ENCODE measurements around the gene SNAP23.

SNAP23 gene

DNA sequence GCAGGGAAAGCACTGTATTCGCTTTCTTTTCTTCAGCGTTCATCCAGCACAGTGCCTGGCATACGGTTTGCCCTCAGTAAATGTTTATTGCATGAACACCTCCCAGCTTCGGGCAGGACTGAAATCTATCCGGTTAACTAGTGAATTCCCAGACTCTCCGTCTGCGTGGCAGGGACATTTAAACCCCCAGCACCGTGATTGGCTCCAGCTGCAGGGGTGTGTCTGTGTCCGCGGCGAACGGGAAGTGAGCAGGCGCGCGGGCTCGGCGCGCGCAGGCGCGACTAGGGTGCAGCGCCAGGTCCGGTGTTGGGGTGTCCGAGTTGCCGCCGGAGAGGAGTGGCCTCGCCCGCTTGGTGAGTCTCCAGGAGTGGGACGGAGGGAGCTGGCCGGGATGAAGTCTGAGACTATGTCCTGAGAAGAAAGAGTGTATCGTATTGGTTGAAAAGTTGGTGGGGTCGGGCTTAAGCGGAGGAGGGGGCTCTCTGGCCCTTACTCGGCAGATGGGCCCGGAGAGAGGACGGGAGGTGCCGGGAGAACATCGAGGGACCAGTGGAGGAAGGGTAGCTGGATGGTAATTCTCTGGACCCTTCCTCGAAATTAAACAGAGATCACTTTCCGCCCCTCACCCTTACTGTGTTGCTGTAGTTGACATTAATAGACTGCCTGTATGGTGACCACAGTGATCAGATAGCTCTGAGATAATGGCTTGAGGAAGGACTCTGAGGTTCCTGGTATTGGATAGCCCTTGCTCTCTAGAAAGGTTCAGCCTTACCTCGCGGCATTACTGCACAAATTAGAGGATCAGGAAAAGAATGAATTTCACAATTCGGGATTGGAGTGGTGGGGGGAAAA lies at the start of gene SNAP23:
Gene SNAP23, plus strand, starts transcription at position 274 of the 852 bp plus-strand sequence. CDS start 16,213 bp downstream, outside the sequence.
- in situ Hi-C loops (cut with MboI; ENCODE audit: low pct_unique_long_range_greater_than_20kb, low sequenced_read_pairs) = no loop called here
- peak; percentile 90 for DNase-seq

DNA sequence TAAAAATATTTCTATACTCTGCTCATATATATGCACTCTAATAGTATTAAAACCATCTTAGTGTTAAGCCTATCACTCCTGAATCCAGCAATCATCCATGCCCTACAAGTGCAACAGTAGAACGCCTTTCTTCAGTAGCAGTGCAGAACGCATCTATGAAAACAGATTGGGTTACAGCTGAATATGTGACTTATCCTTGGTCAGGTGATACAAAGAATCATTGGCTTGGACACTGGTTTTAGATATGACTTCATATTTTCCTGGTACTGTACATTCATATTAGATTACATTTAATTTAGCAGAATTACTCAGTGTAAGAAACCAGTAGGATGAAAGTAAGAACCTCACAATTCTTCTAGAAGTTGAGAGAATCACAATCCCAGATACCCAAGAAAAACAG lies 47.8 kb upstream of the SNAP23 start:
- DNase-seq = no peak
- in situ Hi-C loops (cut with MboI; ENCODE audit: low pct_unique_long_range_greater_than_20kb, low sequenced_read_pairs) = no loop called here

DNA sequence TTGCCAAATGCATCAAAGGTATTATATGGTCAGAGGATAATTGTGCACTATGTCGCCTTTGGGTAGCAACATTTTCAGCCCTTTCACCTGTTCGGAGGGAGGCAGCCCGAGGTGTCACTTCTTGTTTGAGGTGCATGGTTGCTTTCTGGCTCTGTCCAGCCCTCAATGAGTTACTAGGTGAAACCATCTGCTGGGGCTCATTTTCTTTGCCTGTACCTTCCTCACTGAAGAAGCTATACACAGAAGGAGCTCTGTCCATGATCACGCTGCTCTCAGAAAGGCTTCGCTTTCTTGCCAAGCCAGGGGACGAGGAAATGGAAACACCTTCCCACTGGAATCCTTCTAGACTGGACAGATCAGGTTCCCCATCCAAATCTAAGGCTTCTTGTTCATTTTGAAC lies 47.2 kb upstream of the SNAP23 start:
- DNase-seq = no peak
- in situ Hi-C loops (cut with MboI; ENCODE audit: low pct_unique_long_range_greater_than_20kb, low sequenced_read_pairs) = no loop called here

DNA sequence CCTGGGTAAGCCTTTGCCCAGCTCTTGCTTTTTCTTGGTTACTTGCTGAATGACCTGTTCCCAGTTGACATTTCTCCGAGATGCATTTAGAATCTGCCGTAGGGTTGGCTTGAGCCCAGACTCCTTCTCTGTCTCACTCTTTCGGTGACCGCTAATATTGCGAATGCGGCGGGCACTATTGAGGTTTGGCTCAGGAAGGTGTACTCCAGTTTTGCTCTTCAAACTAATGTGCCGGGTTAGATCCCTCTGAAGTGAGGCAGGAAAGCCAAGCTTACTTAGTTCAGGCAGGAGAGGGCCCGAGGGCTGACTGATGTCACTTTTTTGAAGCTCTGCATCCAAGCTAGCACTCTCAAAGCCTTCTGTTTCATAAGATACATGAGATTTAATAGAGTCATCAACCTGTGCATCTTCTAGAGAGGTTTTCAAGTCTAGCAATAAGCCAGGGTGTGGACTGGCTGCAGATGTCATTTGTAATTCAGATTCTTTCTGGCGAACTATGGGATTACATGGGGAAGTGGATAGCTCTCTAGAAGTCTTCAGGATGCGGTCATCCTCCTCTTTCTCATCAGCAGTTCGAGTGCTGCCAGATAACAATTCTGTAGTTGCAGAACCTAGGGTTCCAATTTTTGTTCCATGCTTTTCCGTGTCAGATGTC lies 45.5 kb upstream of the SNAP23 start:
- in situ Hi-C loops (cut with MboI; ENCODE audit: low pct_unique_long_range_greater_than_20kb, low sequenced_read_pairs) = no loop called here

DNA sequence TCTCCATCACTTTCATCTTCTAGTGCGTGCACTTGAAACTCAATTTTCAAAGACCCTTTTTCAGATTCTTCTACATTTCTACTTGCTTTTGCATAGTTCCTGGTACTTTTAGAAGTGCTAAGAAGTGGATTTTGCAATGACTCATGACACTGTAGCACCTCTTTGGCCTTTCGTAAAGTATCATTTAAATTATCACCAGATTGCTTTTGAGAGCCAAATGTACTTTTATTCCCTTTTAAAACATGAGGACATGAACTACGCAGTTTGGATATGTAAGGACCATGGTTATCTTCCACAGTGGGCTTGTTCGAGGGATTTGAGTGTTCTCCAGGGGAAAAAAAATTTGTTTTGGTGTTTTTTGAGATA lies 45.0 kb upstream of the SNAP23 start:
- DNase-seq = no peak
- in situ Hi-C loops (cut with MboI; ENCODE audit: low pct_unique_long_range_greater_than_20kb, low sequenced_read_pairs) = no loop called here

More for the DNA sequence above, 45.5 kb upstream of the SNAP23 start:
- no peak for DNase-seq

DNA sequence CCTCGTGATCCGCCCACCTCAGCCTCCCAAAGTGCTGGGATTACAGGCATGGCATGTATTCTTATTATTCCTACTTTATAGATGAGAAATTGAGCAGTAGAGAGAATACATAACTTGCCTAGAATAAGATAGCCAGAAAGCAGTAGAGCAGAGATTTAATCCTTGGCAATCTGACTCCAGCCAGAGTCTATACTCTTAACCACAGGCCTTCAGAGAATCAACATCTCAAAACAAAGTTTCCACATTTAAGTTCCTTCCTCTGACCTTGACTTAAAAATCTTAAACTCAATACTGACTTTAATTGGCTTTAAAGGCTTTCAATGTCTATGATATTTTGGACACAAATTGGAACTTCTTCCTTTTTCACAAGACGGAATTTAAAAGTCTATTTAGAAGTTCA lies 41.6 kb upstream of the SNAP23 start:
- in situ Hi-C loops (cut with MboI; ENCODE audit: low pct_unique_long_range_greater_than_20kb, low sequenced_read_pairs) = no loop called here
- no peak for DNase-seq

DNA sequence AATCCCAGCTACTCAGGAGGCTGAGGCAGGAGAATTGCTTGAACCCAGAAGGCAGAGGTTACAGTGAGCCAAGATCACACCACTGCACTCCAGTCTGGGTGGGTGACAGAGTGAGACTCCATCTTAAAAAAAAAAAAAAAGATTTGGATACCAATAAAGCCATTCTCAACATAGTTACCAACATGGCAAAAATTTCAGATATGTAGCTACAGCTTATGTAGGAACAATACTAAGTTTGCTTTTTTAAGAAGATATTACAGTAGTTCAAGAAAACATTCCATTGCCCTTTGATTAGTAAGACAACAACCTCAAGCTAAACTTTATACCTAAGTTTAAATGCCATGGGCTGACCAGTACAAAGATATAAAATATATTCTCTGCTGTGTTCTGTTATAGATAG lies 38.9 kb upstream of the SNAP23 start:
- no peak for DNase-seq
- in situ Hi-C loops (cut with MboI; ENCODE audit: low pct_unique_long_range_greater_than_20kb, low sequenced_read_pairs) = no loop called here

DNA sequence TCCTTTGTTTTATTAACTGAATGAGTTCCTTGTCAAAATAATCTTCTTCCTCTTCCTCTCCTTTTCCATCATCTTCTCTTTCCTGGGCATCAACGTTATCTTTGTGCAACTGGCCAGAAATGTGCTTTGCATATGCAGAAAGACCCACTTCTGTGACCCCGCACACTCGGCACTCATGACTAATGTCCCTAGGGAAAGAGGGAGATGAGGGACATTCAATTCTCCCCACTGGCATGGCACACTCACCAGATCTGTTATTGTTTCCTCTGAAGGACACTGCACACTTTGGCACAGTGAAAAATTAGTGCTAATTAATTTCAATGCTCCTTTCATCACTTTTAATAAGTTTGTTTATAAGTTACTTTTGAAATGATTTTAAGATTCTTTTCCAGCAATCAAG lies 38.5 kb upstream of the SNAP23 start:
- in situ Hi-C loops (cut with MboI; ENCODE audit: low pct_unique_long_range_greater_than_20kb, low sequenced_read_pairs) = no loop called here

DNA sequence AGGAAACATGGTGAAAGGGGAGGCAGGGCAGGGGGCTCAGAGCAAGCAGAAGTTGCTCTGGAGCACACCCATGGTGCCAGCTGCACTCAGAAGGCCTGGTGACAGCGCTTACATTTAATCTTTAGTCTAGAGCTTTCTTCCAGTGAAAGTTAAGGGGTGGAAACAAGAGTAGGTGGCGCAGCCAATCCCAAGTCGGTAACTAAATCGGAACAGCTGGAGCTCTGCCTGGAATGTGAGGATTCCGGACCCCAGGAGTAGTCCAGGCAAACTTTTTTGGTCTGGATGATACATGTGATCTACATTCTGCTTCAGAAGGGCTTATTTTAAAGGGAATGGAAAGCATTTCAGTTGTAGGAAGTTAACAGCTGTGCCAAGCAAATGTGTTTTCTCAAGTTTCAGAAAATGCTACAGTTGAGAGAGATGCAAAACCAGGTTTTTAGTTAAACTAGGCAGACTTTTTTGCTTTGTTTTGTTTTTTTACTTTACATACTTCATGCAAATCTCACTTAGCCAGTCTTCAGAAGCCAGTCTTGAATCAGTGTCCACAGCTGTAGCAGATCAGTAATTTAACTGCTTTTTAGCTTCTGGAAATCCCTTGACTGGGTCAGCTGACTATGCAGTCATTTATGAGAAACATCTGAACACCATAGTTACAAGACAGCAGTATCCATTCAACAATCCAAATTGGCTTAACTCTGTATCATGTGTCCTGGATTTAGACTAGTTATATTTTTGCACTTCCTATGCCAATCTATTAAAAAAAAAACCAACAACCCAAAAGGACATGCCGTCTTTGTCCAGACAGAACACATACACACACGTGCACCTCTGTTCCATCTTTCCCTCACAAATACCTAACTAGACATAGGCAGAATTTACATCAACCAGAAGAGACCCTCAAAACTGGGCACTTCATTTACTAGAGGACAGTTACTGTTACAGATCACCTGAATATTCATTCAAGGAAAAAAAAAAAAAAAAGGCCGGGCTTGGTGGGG lies 37.7 kb upstream of the SNAP23 start:
- in situ Hi-C loops (cut with MboI; ENCODE audit: low pct_unique_long_range_greater_than_20kb, low sequenced_read_pairs) = no loop called here
- DNase-seq = no peak

More for the DNA sequence above, 38.5 kb upstream of the SNAP23 start:
- no peak for DNase-seq

DNA sequence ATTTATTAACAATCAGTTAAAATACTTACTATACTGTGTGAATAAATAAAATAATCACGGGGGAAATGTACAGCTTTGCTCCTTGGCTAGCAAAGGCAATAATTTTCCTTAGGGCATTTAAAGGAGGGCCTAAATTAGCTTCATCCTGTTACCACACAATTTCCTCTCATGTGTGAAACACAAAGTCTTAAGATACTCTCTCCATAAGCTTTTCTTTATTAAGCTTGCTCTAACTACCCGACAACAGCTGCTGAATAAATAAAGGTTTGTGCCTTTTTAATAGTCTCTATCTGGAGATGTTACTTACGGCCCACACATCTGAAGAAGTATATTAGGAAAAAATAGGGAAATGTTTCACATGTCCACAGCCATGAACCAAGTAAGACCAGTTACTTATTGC lies 34.2 kb upstream of the SNAP23 start:
- in situ Hi-C loops (cut with MboI; ENCODE audit: low pct_unique_long_range_greater_than_20kb, low sequenced_read_pairs) = no loop called here
- DNase-seq = no peak

DNA sequence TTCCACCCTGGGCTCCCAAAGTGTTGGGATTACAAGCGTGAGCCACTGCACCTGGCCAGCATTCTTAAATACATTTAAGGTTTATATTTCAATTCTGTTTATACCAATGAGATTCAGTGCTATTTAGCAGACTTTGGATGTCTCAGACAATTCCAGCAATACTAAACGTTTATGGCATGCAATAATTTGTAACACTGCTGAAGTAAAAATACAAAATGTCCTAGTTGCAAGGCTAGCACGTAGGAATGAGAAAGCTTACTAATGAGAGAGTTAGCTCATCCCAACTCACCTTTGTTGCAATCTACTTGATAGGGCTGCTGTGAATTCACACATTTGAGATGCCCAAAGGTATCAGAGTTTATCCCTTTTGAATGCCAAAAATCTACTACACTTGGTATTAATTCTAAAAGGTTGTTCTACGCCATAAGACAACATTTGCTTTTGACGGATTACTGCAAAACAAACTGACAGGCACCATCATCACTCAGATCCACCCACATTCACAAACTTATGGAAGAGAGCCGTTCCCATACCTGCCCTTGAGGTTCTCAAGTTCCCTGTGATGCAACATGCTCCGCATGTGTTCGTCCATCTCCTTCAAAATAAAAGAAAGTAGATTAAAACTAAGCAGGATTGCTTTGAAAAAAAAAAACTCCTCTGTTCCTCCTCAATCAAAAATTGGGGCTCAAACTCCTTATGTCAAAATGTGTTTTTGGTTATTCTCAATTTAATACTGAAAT lies 29.7 kb upstream of the SNAP23 start:
- in situ Hi-C loops (cut with MboI; ENCODE audit: low pct_unique_long_range_greater_than_20kb, low sequenced_read_pairs) = no loop called here
- DNase-seq = no peak

DNA sequence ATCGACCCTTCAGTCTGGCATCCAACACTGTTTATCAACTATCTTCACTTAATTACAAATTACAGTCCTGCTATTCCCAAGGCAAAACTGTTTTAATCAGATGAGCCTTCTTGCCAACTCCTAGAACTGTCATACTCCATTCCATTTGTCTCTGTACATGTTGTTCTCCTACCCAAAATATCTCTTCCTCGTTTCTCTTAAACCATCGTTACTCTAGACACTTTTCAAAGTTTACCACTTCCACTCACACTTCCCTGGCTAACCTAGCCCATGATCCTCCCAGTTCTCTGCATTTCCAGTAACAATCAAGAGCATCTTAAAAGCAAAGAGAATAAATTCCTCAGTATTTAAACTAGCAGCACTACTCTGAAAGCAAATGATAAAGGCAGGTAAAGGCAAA lies 24.4 kb upstream of the SNAP23 start:
- DNase-seq = no peak
- in situ Hi-C loops (cut with MboI; ENCODE audit: low pct_unique_long_range_greater_than_20kb, low sequenced_read_pairs) = no loop called here

DNA sequence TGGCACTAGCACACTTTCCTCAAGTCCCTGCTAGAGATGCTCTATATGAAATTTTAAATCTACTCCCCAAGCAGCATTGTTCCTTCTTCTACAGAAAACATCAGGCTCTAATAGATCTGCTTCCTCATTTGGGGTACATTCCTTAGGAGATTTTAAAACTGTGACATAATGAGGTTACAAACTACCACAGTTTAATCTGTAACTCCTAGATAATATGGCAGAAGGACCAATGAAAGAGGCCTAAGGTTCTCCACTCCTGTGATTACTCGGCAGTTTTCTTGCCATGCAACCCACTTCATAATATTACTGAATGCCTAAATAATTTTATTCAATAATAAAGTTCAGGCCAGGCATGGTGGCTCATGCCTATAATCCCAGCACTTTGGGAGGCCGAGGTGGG lies 20.6 kb upstream of the SNAP23 start:
- in situ Hi-C loops (cut with MboI; ENCODE audit: low pct_unique_long_range_greater_than_20kb, low sequenced_read_pairs) = no loop called here
- DNase-seq = no peak

DNA sequence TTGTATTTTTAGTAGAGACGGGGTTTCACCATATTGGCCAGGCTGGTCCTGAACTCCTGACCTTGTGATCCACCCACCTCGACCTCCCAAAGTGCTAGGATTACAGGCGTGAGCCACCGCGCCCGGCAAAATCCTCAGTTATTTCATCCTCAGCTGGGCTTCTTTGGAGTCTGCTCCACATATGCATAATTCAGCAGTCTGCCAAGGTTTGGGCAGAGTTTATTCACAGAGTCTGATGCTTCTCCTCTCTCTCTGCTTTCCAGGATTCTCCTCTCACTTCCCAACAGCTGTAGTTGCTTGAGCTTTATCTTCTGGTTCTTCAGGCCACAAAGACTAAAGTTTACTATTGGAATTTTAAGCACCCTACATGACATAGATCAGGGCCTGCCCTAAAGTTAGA lies 12.7 kb upstream of the SNAP23 start:
- no peak for DNase-seq
- in situ Hi-C loops (cut with MboI; ENCODE audit: low pct_unique_long_range_greater_than_20kb, low sequenced_read_pairs) = no loop called here

DNA sequence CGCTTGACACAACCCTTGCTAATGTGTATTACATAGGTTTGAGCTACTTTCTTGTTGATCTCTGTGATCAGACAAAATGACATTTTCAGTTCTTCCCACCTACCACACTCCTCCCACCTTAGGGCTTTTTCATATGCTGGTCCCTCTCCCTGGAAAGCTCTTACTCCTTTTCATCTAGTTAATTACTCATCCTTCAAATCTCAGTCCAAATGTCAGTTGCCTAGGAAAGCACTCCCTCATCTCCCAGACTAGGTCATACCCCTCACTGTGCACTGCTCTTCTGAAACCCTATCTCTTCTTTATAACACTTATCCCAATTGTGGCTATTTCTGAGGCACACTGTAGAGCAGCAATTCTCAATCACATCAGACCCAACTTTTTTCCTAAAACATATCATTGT lies 11.8 kb upstream of the SNAP23 start:
- in situ Hi-C loops (cut with MboI; ENCODE audit: low pct_unique_long_range_greater_than_20kb, low sequenced_read_pairs) = no loop called here
- DNase-seq = no peak

DNA sequence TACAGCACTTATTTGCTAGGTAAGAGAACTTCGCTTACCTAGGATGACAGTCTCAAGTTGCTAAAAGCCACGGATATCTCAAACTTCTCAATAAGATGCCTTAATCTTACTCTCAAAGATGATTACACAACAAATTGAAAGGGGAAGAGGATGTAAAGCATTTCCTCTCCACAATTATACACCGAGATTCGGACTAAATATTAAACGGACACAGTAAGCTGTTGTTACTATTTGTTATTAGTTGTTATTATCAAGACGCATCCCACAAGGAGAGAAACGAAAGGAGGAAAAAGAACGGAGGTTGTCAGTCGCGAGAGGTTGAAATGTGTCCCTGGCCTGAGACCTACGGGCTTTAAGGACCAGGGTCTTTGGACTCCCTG lies 5.2 kb upstream of the SNAP23 start:
- in situ Hi-C loops (cut with MboI; ENCODE audit: low pct_unique_long_range_greater_than_20kb, low sequenced_read_pairs) = no loop called here
- DNase-seq = peak; percentile 52

DNA sequence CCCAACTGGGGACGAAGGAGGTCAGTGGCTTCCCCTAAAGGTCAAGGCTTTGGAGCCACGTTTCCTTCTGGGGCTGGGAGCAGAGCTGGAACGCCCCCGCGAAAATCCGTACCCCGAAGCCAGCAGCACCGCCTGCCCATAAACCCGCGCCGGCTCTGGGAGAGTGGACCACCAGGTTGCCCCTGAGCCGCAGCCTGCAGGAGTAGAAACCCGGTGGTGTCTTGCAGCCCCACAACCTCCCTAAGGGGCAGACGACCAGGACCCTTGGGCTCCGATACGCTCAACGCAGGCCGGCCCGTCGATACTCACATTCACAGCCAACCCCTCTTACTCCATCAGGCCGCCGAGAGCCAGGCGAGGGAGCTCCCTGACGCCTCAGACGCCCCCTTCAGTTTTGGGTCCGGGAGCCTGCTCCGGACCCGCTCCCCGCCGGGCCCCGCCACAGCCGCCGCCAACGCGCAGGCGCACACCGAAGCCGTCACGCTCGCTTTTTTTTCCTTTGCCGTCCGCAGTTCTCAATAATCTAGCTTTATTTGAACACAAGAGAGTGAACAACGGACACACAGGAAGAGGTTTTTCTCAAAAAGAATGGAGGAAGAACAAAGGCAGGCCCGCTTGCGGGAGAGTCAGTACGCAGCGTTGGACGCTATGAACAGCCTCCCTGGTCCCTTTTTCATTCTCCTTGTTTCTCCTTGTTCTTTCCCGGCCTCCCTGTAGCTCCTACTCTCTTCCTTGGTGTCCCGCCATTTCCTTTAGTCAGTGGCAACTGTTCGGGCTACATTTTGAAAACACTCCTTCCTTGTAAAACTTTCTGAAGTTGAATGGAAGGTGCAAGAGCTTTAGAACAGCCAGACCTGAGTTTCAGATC lies 4.5 kb upstream of the SNAP23 start, which contains the start of gene ZNF106:
Gene ZNF106, minus strand, starts transcription at position 471 of the 868 bp plus-strand sequence. CDS start 18,852 bp downstream, outside the sequence.
- peak; percentile 94 for DNase-seq
- in situ Hi-C loops (cut with MboI; ENCODE audit: low pct_unique_long_range_greater_than_20kb, low sequenced_read_pairs) = no loop called here
